GM21737 (cell line): ENCODE results near the gene RNASE3.
"Not testable (repeated sequence)": the region's sequence is repeated elsewhere in the genome, so short reads cannot be mapped to it uniquely, and the experiment has no call there.

Experiments
- ATAC-seq: cut with Tn5 transposase; IDR thresholded peaks from one replicate; pipeline ENCODE4 v1.9.1; 2021; ENCODE audit warnings: mild to moderate bottlenecking, moderate library complexity; ENCODE audit not compliant: unreplicated experiment

RNASE3 gene

GRCh38 chr14:20891126-20891825 is at the start of gene RNASE3:
RNASE3 (plus strand) TSS chr14:20891385; CDS start chr14:20891687, 302 bp downstream.
- ATAC-seq: not testable (repeated sequence)

GRCh38 chr14:20846560-20846959 is 44.6 kb upstream of the RNASE3 start:
- no peak for ATAC-seq

- no peak for ATAC-seq
These were observed 42.8 kb upstream of the RNASE3 start for GRCh38 chr14:20848316-20848954.

GRCh38 chr14:20848955-20849570 is 42.1 kb upstream of the RNASE3 start:
- no peak for ATAC-seq

- ATAC-seq: no peak
These were observed 38.1 kb upstream of the RNASE3 start for GRCh38 chr14:20853042-20853441.

GRCh38 chr14:20855652-20856291 is 35.4 kb upstream of the RNASE3 start:
- peak; percentile 73 for ATAC-seq

GRCh38 chr14:20857207-20857606 is 34.0 kb upstream of the RNASE3 start:
- no peak for ATAC-seq

GRCh38 chr14:20857630-20858261 is 33.4 kb upstream of the RNASE3 start:
- ATAC-seq: no peak

GRCh38 chr14:20866194-20866593 is 25.0 kb upstream of the RNASE3 start:
- no peak for ATAC-seq

GRCh38 chr14:20866963-20867362 is 24.2 kb upstream of the RNASE3 start:
- no peak for ATAC-seq

GRCh38 chr14:20873370-20874177 is 17.6 kb upstream of the RNASE3 start:
- no peak for ATAC-seq

- ATAC-seq: no peak
These were observed 14.2 kb upstream of the RNASE3 start for GRCh38 chr14:20877016-20877415.

- no peak for ATAC-seq
These were observed 12.5 kb upstream of the RNASE3 start for GRCh38 chr14:20878695-20879094.

GRCh38 chr14:20881229-20881628 is 10.0 kb upstream of the RNASE3 start:
- ATAC-seq: not testable (repeated sequence)

- not testable (repeated sequence) for ATAC-seq
These were observed 8.4 kb upstream of the RNASE3 start for GRCh38 chr14:20882787-20883186.

GRCh38 chr14:20888411-20888810 is 2.8 kb upstream of the RNASE3 start:
- ATAC-seq: not testable (repeated sequence)

- not testable (repeated sequence) for ATAC-seq
These were observed 4.1 kb downstream of the RNASE3 start for GRCh38 chr14:20895322-20895721.

GRCh38 chr14:20904393-20905029 is 13.3 kb downstream of the RNASE3 start:
- no peak for ATAC-seq

GRCh38 chr14:20905676-20906075 is 14.5 kb downstream of the RNASE3 start:
- no peak for ATAC-seq

- ATAC-seq: no peak
These were observed 16.0 kb downstream of the RNASE3 start for GRCh38 chr14:20907214-20907613.
